DOHH2 (cell line): ENCODE results near the gene RAB13.

Experiments used
- H3F3A ChIP-seq: fragments of 200-600 bp; sonication (generic), shearing (Covaris generic); 2 replicates; pipeline ENCODE4 v1.6.0; 2016; ENCODE audit warnings: antibody characterized with exemption, mild to moderate bottlenecking; ENCODE audit not compliant: control insufficient read depth, insufficient read depth
- H3K27ac ChIP-seq: fragments of 200-600 bp; sonication (generic); 2 replicates; pipeline ENCODE4 v1.5.1; 2014; ENCODE audit warnings: low read depth, mild to moderate bottlenecking, low read length, moderate library complexity
- H3K27me3 ChIP-seq: fragments of 200-600 bp; sonication (generic); 2 replicates; pipeline ENCODE4 v1.6.1; 2014; ENCODE audit warnings: mild to moderate bottlenecking, low read length, mixed read lengths; ENCODE audit not compliant: control insufficient read depth
- H3K36me3 ChIP-seq: fragments of 200-600 bp; sonication (generic); 2 replicates; pipeline ENCODE4 v1.6.1; 2014; ENCODE audit warnings: mild to moderate bottlenecking, low read length, moderate library complexity, mixed read lengths; ENCODE audit not compliant: control insufficient read depth
- H3K4me1 ChIP-seq: fragments of 200-600 bp; sonication (generic); 2 replicates; pipeline ENCODE4 v1.6.1; 2014; ENCODE audit warnings: mild to moderate bottlenecking, low read length, mixed read lengths; ENCODE audit not compliant: control insufficient read depth
- H3K4me2 ChIP-seq: fragments of 200-600 bp; sonication (generic); 2 replicates; pipeline ENCODE4 v1.6.0; 2014; ENCODE audit warnings: mild to moderate bottlenecking, low read length, moderate library complexity
- H3K4me3 ChIP-seq: fragments of 200-600 bp; sonication (generic); 2 replicates; pipeline ENCODE4 v1.5.1; 2014; ENCODE audit warnings: mild to moderate bottlenecking, low read length, mixed read lengths
- H3K79me2 ChIP-seq: fragments of 200-600 bp; sonication (generic); 2 replicates; pipeline ENCODE4 v1.6.1; 2014; ENCODE audit warnings: mild to moderate bottlenecking, low read length, mixed read lengths; ENCODE audit not compliant: control insufficient read depth
- H3K9me2 ChIP-seq: fragments of 200-600 bp; sonication (generic); replicated peaks from 2 replicates; pipeline ENCODE4 v1.6.1; 2014; ENCODE audit warnings: mild to moderate bottlenecking, low read length, mixed read lengths; ENCODE audit not compliant: control insufficient read depth
- H3K9me3 ChIP-seq: fragments of 200-600 bp; sonication (generic); 2 replicates; pipeline ENCODE4 v1.6.1; 2014; ENCODE audit warnings: antibody characterized with exemption, low read length, mixed read lengths; ENCODE audit not compliant: control insufficient read depth, insufficient read depth
- H4K20me1 ChIP-seq: fragments of 200-600 bp; sonication (generic); 2 replicates; pipeline ENCODE4 v1.6.0; 2014; ENCODE audit warnings: low read depth, mild to moderate bottlenecking, antibody characterized with exemption, low read length, moderate library complexity; ENCODE audit not compliant: control insufficient read depth, insufficient read depth
- CTCF ChIP-seq: fragments of 200-600 bp; sonication (generic); IDR thresholded peaks from one replicate; pipeline ENCODE4 v1.5.1; 2014; ENCODE audit warnings: antibody characterized with exemption, mild to moderate bottlenecking, low read depth, low read length; ENCODE audit not compliant: poor library complexity, severe bottlenecking
- EZH2phosphoT487 ChIP-seq: fragments of 200-600 bp; sonication (generic); IDR thresholded peaks from 2 replicates; pipeline ENCODE4 v1.6.1; 2017; ENCODE audit warnings: borderline replicate concordance, mild to moderate bottlenecking, antibody characterized with exemption, low read length, moderate library complexity, mixed read lengths

Gene RAB13

GRCh38 chr1:153932156-153933131 is 53.7 kb downstream of the RAB13 start:
- Histone ChIP-seq H3K4me3 (no peak overlapping the region), H3K4me2 (no peak overlapping the region), H3K79me2 (no peaks in the 10 kb centered on the region), H3K36me3 (peaks cover 76% of the 10 kb centered on the region), H3K9me3 (no peaks in the 10 kb centered on the region), H3K27me3 (no peaks in the 10 kb centered on the region), H3K27ac (no peak overlapping the region), H3F3A (peaks cover 12% of the 10 kb centered on the region), H3K9me2 (no peaks in the 10 kb centered on the region), H3K4me1 (peaks cover 24% of the 10 kb centered on the region), H4K20me1 (no peaks in the 10 kb centered on the region)
- TF ChIP-seq EZH2phosphoT487, result no peak
- TF ChIP-seq CTCF, result no peak
